Neural crest cell (in vitro differentiated cells): Measurements from ENCODE around the gene INHA. TPM values are rescaled to one million over a fixed set of nuclear protein-coding genes. Genes with fewer than 3 reads are reported as not detected.

ENCODE experiments used
- DNase-seq: peaks from one replicate; pipeline ENCODE4 v3.0.0; 2021; ENCODE audit warnings: low read depth, mixed read lengths, low spot score
- H3K27ac Mint-ChIP-seq: one replicate; pipeline ENCODE4 v1.8.0; 2021; ENCODE audit warnings: mild to moderate bottlenecking, mixed read lengths; ENCODE audit not compliant: unreplicated experiment
- H3K27me3 Mint-ChIP-seq: 2 replicates; pipeline ENCODE4 v1.8.0; 2021; ENCODE audit warnings: low read depth, mild to moderate bottlenecking, mixed read lengths
- H3K36me3 Mint-ChIP-seq: 2 replicates; pipeline ENCODE4 v1.8.0; 2021; ENCODE audit warnings: low read depth, mild to moderate bottlenecking, mixed read lengths
- H3K4me1 Mint-ChIP-seq: 2 replicates; pipeline ENCODE4 v1.8.0; 2021; ENCODE audit warnings: mixed read lengths
- H3K4me3 Mint-ChIP-seq: one replicate; pipeline ENCODE4 v1.8.0; 2021; ENCODE audit warnings: mild to moderate bottlenecking, mixed read lengths
- H3K9me3 Mint-ChIP-seq: 2 replicates; pipeline ENCODE4 v1.8.0; 2021; ENCODE audit warnings: mixed read lengths
- CTCF ChIP-seq: fragments of 200-600 bp; sonication (generic); conservative IDR thresholded peaks from 2 replicates; pipeline ENCODE4 v1.5.0; 2021; ENCODE audit warnings: antibody characterized with exemption, mild to moderate bottlenecking
- total RNA-seq: library from RNA; stranded (reverse); gene quantifications from 2 replicates; pipeline ENCODE4 v1.2.1, GENCODE V29; 2021

Gene INHA
- total RNA-seq, 1 donor from 2014 or later = not detected

GRCh38 chr2:219542931-219543595, 29.0 kb upstream of the INHA start:
- no peaks in the 10 kb centered on the region for H3K27me3 Mint-ChIP-seq
- peak; percentile 42 for DNase-seq
- H3K36me3 Mint-ChIP-seq = peaks cover 3% of the 10 kb centered on the region
- peak overlapping the region; percentile 91 for H3K4me3 Mint-ChIP-seq
- TF ChIP-seq CTCF = peak; percentile 21
- no peaks in the 10 kb centered on the region for H3K9me3 Mint-ChIP-seq
- peaks cover 45% of the 10 kb centered on the region for H3K4me1 Mint-ChIP-seq
- H3K27ac Mint-ChIP-seq = no peak overlapping the region

GRCh38 chr2:219543596-219544358, 28.3 kb upstream of the INHA start, which contains the start of the genes CHPF and TMEM198:
CHPF (minus strand) TSS chr2:219543809; CDS start chr2:219543538, 271 bp downstream.
TMEM198 (plus strand) TSS chr2:219544028; CDS start chr2:219544728, 700 bp downstream.
- Mint-ChIP-seq H3K27ac (peak within 1 kb of the TSS; percentile 81), H3K36me3 (peaks cover 3% of the 10 kb centered on the region), H3K4me3 (peak within 1 kb of the TSS; percentile 91), H3K27me3 (no peaks in the 10 kb centered on the region), H3K9me3 (no peaks in the 10 kb centered on the region), H3K4me1 (peaks cover 39% of the 10 kb centered on the region)
- no peak for TF ChIP-seq CTCF
- peak; percentile 98 for DNase-seq

GRCh38 chr2:219544567-219544966, 27.5 kb upstream of the INHA start:
- DNase-seq = no peak
- TF ChIP-seq CTCF = no peak
- H3K27me3 Mint-ChIP-seq = no peaks in the 10 kb centered on the region
- peaks cover 39% of the 10 kb centered on the region for H3K4me1 Mint-ChIP-seq
- peaks cover 3% of the 10 kb centered on the region for H3K36me3 Mint-ChIP-seq
- H3K9me3 Mint-ChIP-seq = no peaks in the 10 kb centered on the region
- peak overlapping the region; percentile 87 for H3K4me3 Mint-ChIP-seq
- peak overlapping the region; percentile 81 for H3K27ac Mint-ChIP-seq

- TF ChIP-seq CTCF = no peak
- Mint-ChIP-seq H3K4me3 (peak overlapping the region; percentile 87), H3K27me3 (no peaks in the 10 kb centered on the region), H3K27ac (no peak overlapping the region), H3K9me3 (no peaks in the 10 kb centered on the region), H3K4me1 (peaks cover 39% of the 10 kb centered on the region), H3K36me3 (peaks cover 3% of the 10 kb centered on the region)
- no peak for DNase-seq
These were observed 26.7 kb upstream of the INHA start for GRCh38 chr2:219545295-219545942.

GRCh38 chr2:219545943-219546352, 26.2 kb upstream of the INHA start:
- no peak overlapping the region for H3K27ac Mint-ChIP-seq
- no peak for TF ChIP-seq CTCF
- H3K4me3 Mint-ChIP-seq = peak overlapping the region; percentile 79
- H3K9me3 Mint-ChIP-seq = no peaks in the 10 kb centered on the region
- H3K4me1 Mint-ChIP-seq = peaks cover 41% of the 10 kb centered on the region
- H3K27me3 Mint-ChIP-seq = peaks cover 2% of the 10 kb centered on the region
- peaks cover 3% of the 10 kb centered on the region for H3K36me3 Mint-ChIP-seq
- DNase-seq = no peak
